GM12878 (cell line): ENCODE results near the gene TPRKB. TPM values are rescaled to one million over a fixed set of nuclear protein-coding genes. Genes with fewer than 3 reads are reported as not detected.

Experiments
- ATAC-seq: fragments of 200-7000 bp; cut with Tn5 transposase; 3 replicates; pipeline ENCODE4 v1.9.1; 2020; ENCODE audit warnings: mild to moderate bottlenecking, moderate library complexity
- BruUV-seq: library from RNA; stranded (reverse); fragments of 400-500 nt; replicated peaks from 2 replicates; lab custom pipeline; 2021; lab: Mats Ljungman, UMichigan
- CTCF ChIA-PET: fragments of 300-600 bp; sonication (Branson Sonifier 250); formaldehyde crosslinking; extraction: SDS; loops from one replicate; lab custom pipeline; 2021; ENCODE audit warnings: inconsistent platforms; lab: Yijun Ruan, JAX
- POLR2A ChIA-PET: fragments of 350-600 bp; formaldehyde crosslinking; extraction: SDS; loops from one replicate; lab custom pipeline; 2021; ENCODE audit warnings: inconsistent platforms; lab: Charles Lee
- RAD21 ChIA-PET: fragments of 300-600 bp; sonication (Branson Sonifier 250); formaldehyde crosslinking; loops from one replicate; lab custom pipeline; 2023; ENCODE audit warnings: antibody characterized with exemption; ENCODE audit not compliant: unreplicated experiment; lab: Charles Lee
- SMC1A ChIA-PET: fragments of 300-600 bp; sonication (Branson Sonifier 250); formaldehyde crosslinking; loops from one replicate; lab custom pipeline; 2023; ENCODE audit not compliant: unreplicated experiment, uncharacterized antibody; lab: Charles Lee
- DNase-seq: peaks from one replicate; pipeline ENCODE4 v3.0.0-alpha.2; 2011; ENCODE audit warnings: low read depth, low spot score
- FAIRE-seq: peaks from 3 replicates; lab custom pipeline; 2011; peaks lifted over from hg19 to GRCh38; lab: Jason Lieb, UNC
- H2AFZ ChIP-seq: 2 replicates; pipeline ENCODE4 v1.6.0; 2011; ENCODE audit warnings: low read depth, low read length, control low read depth; ENCODE audit not compliant: control insufficient read depth
- H3K27ac ChIP-seq: 2 replicates; pipeline ENCODE4 v1.5.1; 2011; ENCODE audit warnings: control low read depth; ENCODE audit not compliant: control insufficient read depth, insufficient read depth
- H3K27me3 ChIP-seq, 2 experiments: replicated peaks in 1 of 2; 2 replicates each; pipeline versions ENCODE4 v1.6.0 to v1.6.1; 2011; ENCODE audit warnings: low read length in 1 of 2; ENCODE audit not compliant: control insufficient read depth in 2 of 2, insufficient read depth in 2 of 2
- H3K36me3 ChIP-seq, 2 experiments: 2 replicates each; pipeline ENCODE4 v1.5.1; 2011; ENCODE audit warnings: low read length in 1 of 2; ENCODE audit not compliant: control insufficient read depth in 2 of 2, insufficient read depth in 2 of 2
- H3K4me1 ChIP-seq: 2 replicates; pipeline ENCODE4 v1.6.1; 2011; ENCODE audit warnings: mild to moderate bottlenecking, low read length, moderate library complexity, mixed read lengths; ENCODE audit not compliant: control insufficient read depth, insufficient read depth
- H3K4me2 ChIP-seq: 2 replicates; pipeline ENCODE4 v1.6.0; 2011; ENCODE audit warnings: control low read depth; ENCODE audit not compliant: control insufficient read depth, insufficient read depth
- H3K4me3 ChIP-seq: fragments of 200-600 bp; sonication (generic); 2 replicates; pipeline ENCODE4 v1.5.1; 2016
- H3K79me2 ChIP-seq: 2 replicates; pipeline ENCODE4 v1.6.0; 2011; ENCODE audit warnings: low read length; ENCODE audit not compliant: control insufficient read depth, insufficient read depth
- H3K9ac ChIP-seq: 2 replicates; pipeline ENCODE4 v1.8.0; 2011; ENCODE audit warnings: low read length, control low read depth, mixed read lengths; ENCODE audit not compliant: control insufficient read depth, insufficient read depth
- H3K9me3 ChIP-seq: replicated peaks from 3 replicates; pipeline ENCODE4 v1.5.1; 2011; ENCODE audit warnings: mild to moderate bottlenecking, low read length; ENCODE audit not compliant: control insufficient read depth, insufficient read depth
- H4K20me1 ChIP-seq: 2 replicates; pipeline ENCODE4 v1.6.0; 2011; ENCODE audit not compliant: control insufficient read depth, insufficient read depth
- KDM1A ChIP-seq: fragments of 200-600 bp; sonication (generic); IDR thresholded peaks from 2 replicates; pipeline ENCODE4 v1.6.1; 2016; ENCODE audit warnings: borderline replicate concordance
- PKNOX1 ChIP-seq: fragments of 450-650 bp; IDR thresholded peaks from 2 replicates; pipeline ENCODE4 v1.6.1; 2016; ENCODE audit warnings: mild to moderate bottlenecking
- SUPT20H ChIP-seq: IDR thresholded peaks from 2 replicates; pipeline ENCODE4 v1.6.1; 2011; ENCODE audit warnings: low read depth, mild to moderate bottlenecking, low read length, moderate library complexity, borderline replicate concordance; ENCODE audit not compliant: control insufficient read depth
- WGBS: methylation state at CpG from one replicate; pipeline ENCODE4 v1.1.6; 2016; ENCODE audit warnings: low lambda C conversion rate; ENCODE audit not compliant: insufficient replicate concordance, insufficient coverage; ENCODE audit errors: missing lambda C conversion rate; 5-methylcytosine and 5-hydroxymethylcytosine counted together
- in situ Hi-C: fragments of 300-500 bp; cut with MboI; formaldehyde crosslinking; loops from 9 replicates; pipeline ENCODE4 v1.14.3; 2018; ENCODE audit warnings: mixed read lengths
- intact Hi-C: fragments of 100-400 bp; cut with micrococcal nuclease; formaldehyde crosslinking; loops from one replicate; pipeline ENCODE4 v1.14.2; 2022; ENCODE audit not compliant: unreplicated experiment
- polyA plus RNA-seq, 11 experiments: library from polyadenylated mRNA; depleted of rRNA in 4 of 11; unstranded in 6 of 11; stranded (reverse) in 5 of 11; fragments of >200 nt; fragmentation: Nextera tagmentation in 4 of 11; fragmentation: Illumina TruSeq in 1 of 11; extraction: Ambion mirVana in 4 of 11; extraction: Trizol in 1 of 11; gene quantifications; 1 replicate in 1 of 11; 2 replicates in 10 of 11; pipeline versions ENCODE4 v1.2.1 to v1.2.3, GENCODE V29; 2011 to 2016; ENCODE audit warnings: inconsistent platforms in 2 of 11, missing spikeins in 2 of 11, low read depth in 1 of 11
- total RNA-seq, 4 experiments: library from RNA; depleted of rRNA in 3 of 4; stranded (reverse); fragments of >200 nt in 3 of 4; fragmentation: Illumina TruSeq in 1 of 4; extraction: Trizol in 1 of 4; gene quantifications; 2 replicates each; pipeline versions ENCODE4 v1.2.1 to v1.2.3, GENCODE V29; 2013 to 2021

Gene TPRKB
- total and polyA plus RNA-seq, 10 of the 15 experiments (the other 5 are each of a cell fraction or from before 2014, with no cell fraction given), result 28.1 to 129 (median 67.2) TPM

DNA sequence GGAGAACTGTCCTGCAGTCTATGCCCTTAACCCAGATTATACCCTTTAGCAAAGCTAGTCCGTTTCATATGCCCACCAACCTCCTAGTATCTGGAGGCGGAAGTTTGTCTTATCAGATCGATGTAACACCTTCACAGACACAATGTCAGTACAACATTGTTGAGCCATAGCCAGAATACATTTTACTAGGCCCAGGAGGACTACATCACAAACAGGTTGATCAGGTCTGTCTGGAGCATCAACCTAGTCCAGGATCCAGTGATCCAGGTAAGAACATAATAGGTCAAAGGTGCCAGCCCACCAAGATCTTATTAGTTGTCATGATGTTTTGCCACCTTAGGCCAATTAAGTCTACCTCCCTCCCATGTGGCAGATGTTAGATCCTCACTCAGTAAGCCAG, 2.0 kb upstream of the TPRKB start (continued):
- TF ChIP-seq KDM1A, result no peak

DNA sequence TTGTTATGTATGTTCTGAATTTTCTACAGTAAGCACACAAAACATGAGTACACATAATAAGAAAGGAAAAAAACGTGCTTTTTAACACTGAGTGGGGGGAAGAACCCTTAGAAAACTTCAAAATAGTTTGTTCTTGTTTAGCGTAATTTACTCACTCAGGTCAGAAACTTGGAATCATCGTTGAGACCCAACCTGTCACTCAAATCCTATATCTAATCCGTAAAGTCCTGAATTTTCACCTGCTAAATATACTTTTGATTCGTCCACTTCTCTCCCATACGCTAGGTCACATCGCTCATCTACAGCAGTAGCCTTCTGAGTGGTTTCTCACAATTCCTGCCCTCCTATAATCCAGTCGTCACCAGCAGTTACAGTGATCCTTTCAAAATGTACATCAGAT, 767 bp downstream of the TPRKB start:
- Histone ChIP-seq H2AFZ (peak overlapping the region; percentile 78), H3K27me3 (no peaks in the 10 kb centered on the region), H3K4me3 (peak overlapping the region; percentile 96), H4K20me1 (no peaks in the 10 kb centered on the region), H3K9ac (peak overlapping the region; percentile 88), H3K4me2 (peak overlapping the region; percentile 89), H3K79me2 (peaks cover 18% of the 10 kb centered on the region), H3K4me1 (0 out of 2 replicates have a peak, but pooled peaks cover 4% of the 10 kb centered on the region), H3K9me3 (no peaks in the 10 kb centered on the region; the same call in 1 of the 3 replicates), H3K36me3 (peaks cover 0 to 3% of the 10 kb centered on the region in 2 experiments; a peak in 1 of 4 replicates), H3K27ac (peak overlapping the region; percentile 69)
- 29% methylated on average over 8 of the region's 8 CpGs for WGBS
- ChIA-PET CTCF (interaction anchor here (1.3 kb wide), 1 partner anchor 47 kb away, joined by 4 read pairs; no protein-coding TSS in a partner anchor), POLR2A (interaction anchor here (1.2 to 2.0 kb wide), 4 partner anchors 13 to 252 kb away, joined by 3 to 5 read pairs (median 4); partner anchors contain the start of gene STAMBP), SMC1A (no interaction called here), RAD21 (interaction anchor here (1.0 to 1.7 kb wide), 2 partner anchors 86 to 351 kb away, joined by 4 to 7 read pairs; partner anchors contain the start of gene ALMS1)
- in situ Hi-C loops (no loop called here), intact Hi-C loops (no loop called here)
- no peak; the same call in 2 of the 3 replicates for ATAC-seq
- FAIRE-seq, result peak; percentile 70
- TF ChIP-seq PKNOX1 (peak; percentile 51; the same call in 1 of the 2 replicates), SUPT20H (no peak)
- TSS peak; percentile 75 for BruUV-seq
- no peak for DNase-seq
